GM18520 (cell line): Measurements from ENCODE around the gene PDCD1LG2.
"Not testable (repeated sequence)": the region's sequence is repeated elsewhere in the genome, so short reads cannot be mapped to it uniquely, and the experiment has no call there.

ENCODE experiments used
- ATAC-seq: cut with Tn5 transposase; IDR thresholded peaks from one replicate; pipeline ENCODE4 v1.9.1; 2021; ENCODE audit not compliant: unreplicated experiment

Gene PDCD1LG2

DNA sequence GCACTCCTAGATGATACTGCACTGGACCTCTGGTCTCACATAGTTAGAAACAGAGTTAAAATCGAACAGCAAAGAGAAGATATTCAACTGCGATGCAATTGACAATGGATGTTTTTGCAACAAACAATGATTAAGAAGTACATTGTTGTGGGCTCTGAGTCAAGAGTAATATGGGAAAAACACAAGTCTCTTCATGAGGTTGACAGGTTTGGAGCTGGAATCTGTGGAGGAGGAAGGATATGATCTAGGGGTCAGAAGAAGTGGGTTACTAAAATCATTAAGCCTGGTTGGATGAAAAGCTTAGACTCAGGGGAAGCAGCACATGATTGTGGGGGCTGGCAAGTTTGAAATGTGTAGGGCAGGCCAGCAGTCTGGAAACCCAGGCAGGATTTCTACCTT is 53.1 kb downstream of the PDCD1LG2 start:
- no peak for ATAC-seq

DNA sequence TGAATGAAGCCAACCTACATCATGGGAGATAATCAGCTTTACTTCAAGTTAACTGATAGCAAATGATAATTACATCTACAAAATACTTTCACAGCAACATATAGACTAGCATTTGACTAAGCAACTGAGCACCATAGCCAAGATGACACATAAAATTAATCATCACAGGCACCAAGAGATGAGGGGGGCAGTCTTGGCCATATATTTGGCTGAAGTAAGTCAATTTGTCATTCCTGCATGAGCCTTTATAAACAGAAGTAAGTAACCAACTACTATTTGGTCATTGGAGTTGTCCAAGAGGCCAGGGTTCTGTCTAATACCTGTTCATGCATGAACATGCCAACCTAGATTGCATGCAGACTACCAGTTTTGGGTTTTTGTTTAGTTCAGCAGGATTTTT is 53.6 kb downstream of the PDCD1LG2 start:
- no peak for ATAC-seq

DNA sequence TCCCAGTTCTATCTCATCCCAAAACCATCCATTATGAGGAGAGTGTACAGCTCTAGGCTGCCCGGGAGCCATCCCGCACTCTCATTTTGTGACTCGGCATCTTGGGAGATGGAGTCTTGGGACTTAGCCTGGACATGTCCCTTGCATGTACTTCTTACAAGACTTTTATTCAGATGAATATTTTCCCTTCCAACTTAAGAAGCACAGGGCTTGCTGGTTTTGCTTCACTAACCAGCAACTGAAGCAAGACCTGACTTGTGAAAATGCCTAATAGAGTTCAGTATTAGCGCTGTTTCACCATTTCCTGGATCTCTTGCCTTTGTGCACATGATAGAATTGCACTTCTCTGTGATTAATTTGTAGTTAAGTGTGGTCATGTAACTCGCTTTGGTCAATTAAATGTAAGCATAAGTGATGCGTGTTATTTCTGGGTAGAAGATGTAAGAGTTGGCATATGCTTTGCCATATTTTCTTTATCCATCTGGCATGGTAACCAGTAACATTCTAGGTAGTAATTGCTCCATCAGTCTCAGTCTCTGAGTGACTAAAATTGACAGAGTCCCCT is 55.8 kb downstream of the PDCD1LG2 start:
- ATAC-seq = peak; percentile 75

DNA sequence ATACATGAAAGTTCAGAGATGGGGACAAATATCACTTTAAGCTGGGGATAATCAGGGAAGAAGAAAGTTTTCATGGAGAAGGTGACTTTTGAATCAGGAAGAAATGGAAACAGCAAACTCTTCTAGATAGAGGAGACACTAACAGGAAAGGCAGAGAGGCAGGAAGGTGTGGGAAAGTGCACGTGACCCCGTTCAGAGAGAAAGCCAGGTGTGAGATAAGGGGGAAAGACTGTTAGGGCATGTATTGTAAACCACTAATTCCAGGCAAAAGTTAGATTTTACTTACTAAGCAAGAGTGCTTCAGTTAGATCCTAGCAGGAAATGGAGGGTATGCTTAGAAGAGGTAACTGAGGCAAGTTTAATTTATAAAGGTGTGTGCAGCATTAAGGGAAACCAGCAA is 58.5 kb downstream of the PDCD1LG2 start:
- ATAC-seq = no peak

- ATAC-seq = no peak
These were observed 59.1 kb downstream of the PDCD1LG2 start for GRCh38 chr9:5569409-5569808.

- ATAC-seq = no peak
These were observed 59.6 kb downstream of the PDCD1LG2 start for GRCh38 chr9:5569891-5570290.

DNA sequence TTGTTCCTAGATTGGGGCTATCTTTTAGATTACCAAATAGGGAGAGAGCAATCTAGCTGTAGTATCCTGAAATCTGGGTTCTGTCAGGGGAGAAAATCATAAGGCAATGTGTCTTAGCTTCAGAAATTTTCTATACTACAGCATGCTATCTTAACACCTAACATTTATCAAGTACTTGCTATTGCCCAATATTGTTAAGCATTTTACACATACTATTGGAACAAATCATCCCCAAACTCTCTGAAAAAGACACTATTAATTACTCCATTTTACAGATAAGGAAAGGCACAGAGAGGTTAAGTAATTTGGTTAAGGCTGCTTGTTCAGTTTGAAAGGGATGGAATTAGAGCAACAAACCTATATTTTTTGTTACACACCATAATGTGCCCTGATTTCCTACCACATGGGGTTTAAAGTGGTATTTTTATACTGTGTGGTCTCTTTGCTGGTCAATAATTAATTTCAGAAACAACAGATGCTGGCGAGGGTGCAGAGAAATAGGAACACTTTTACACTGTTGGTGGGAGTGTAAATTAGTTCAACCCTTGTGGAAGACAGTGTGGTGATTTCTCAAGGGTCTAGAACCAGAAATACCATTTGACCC is 61.4 kb downstream of the PDCD1LG2 start:
- ATAC-seq = no peak

DNA sequence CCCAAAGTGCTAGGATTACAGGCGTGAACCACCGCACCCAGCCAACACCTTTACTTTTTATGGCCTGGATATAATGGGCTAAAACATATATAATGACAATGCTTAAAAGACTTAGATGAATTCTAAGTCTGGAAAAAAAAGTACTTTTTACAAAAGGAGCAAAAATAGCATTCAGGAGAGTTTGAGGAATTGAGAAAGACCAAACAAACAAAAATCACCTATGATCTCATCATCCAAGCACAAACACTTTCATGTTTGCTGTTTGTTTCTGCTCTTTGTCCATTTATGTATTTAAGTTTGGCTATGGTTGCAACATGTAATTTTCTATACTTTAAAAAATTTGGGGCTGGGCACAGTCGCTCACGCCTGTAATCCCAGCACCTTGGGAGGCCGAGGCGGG is 63.8 kb downstream of the PDCD1LG2 start:
- no peak for ATAC-seq

GRCh38 chr9:5575000-5575399 is 64.7 kb downstream of the PDCD1LG2 start:
- ATAC-seq = no peak

DNA sequence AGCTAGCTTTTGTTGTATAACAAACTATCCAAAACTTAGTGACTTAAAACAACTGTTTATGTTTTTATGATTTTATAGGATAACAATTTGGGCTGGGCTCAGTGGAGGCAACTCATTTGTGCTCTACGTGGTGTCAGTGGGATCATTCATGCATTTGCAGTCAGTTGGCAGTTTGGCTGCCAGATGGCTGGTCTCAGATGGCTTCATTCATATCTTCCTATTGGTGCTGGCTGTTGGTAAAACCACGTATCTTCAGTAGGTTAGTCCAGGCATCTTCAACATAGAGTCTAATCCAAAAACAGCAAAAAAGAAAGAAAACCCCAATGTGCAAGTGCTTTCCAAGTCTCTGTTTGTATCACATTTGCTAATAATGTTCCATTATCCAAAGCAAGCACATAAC is 66.9 kb downstream of the PDCD1LG2 start:
- ATAC-seq = no peak

DNA sequence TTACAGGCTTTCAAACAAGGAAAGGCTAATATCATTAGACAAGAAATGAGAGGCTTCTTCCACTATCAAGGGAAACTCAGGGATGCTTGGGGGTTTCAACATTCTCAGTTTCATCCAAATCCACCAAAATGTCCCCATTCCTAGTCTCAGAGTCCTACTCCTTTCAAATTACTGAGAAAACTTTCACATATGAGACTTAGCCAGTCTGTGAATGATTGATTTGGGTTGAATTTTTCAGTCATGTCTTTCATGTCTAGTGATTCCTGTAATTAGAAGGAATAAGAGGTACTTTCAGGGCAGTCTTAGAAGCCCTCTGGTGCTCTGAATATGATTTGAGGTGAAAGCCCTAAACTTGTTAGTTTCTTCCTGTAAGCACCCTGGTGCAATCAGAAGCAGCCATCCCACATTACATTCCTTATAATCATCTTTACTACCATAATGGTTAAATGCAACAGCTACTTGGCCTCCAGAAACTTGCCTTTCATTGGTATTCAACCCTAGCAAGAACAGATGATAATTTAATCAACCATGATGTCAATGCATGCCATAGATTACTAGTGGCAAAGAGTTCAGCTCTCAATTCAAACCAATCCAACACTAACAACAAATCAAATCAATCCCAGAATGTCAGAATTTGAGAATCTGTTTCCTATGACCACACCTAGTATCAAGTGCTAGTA is 67.8 kb downstream of the PDCD1LG2 start:
- no peak for ATAC-seq

DNA sequence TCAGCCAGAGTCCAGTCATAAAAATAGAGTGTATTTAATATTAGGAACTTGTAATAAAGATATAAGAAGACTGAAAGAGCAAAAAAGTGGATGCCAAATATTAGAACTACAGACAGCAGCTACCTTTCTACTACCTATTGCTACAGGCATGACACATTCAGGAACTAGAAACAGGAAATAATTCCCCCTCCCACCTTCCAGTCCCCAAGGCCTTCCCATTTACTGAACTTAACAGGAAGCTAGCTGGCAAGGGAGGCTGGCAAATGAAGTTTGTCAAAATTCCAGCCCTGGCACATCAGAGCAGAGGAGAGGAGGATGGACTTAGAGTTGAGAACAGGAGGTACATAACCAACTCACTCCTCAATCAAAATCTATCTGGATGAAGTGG is 68.4 kb downstream of the PDCD1LG2 start:
- no peak for ATAC-seq

- ATAC-seq = no peak
These were observed 69.5 kb downstream of the PDCD1LG2 start for GRCh38 chr9:5579881-5580280.

DNA sequence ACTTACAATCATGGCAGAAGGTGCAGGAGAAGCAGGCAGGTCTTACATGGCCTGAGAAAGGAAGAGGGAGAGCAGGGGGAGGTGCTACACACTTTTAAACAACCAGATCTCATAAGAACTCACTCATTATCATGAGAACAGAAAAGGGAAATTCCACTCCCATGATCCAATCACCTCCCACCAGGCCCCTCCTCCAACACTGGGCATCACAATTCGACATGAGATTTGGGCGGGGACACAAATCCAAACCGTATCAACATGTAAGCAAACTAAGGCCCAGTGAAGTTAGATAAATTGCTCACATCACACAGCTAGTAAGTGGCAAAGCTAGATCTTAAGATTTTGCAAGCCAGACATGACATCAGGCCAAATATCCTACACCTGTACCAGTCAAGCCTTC is 70.3 kb downstream of the PDCD1LG2 start:
- ATAC-seq = no peak

- not testable (repeated sequence) for ATAC-seq
These were observed 71.4 kb downstream of the PDCD1LG2 start for GRCh38 chr9:5581706-5582105.

DNA sequence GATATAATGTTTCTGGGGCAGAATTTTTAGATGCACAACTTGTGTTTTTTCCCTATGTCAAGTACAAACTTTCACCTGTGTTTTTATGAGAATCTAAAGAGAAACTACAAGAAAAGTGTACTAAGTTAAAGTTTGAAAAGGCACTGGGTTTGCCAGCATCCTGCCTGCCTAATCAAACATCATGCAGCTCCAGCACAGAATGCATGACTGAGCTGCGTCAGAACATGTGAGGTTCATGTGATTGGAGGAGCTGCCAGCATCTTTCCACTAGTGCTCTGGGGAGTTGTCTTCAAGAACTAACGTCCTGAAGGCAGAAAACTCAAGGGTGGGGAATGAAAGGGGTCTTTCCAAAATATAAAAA is 72.5 kb downstream of the PDCD1LG2 start:
- peak; percentile 36 for ATAC-seq

DNA sequence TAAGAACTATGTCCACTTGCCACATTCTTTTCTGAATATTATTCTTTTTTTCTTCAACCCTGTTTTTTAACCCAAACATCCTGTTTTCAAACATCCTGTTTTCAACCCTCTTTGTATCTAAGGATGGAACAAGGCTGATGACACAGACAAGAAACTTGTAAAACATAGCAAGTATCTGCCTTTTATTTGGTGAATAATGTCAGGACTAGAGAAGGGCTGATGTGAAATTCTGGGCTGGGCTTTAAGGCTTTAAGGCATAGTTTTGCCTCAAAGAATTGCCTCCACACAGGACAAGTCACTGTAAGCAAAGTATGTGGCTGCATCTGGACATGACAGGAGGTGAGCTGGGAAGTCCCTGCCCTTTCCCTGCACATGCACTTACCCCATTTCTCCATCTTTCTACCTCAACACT is 76.1 kb downstream of the PDCD1LG2 start:
- ATAC-seq = peak; percentile 30

DNA sequence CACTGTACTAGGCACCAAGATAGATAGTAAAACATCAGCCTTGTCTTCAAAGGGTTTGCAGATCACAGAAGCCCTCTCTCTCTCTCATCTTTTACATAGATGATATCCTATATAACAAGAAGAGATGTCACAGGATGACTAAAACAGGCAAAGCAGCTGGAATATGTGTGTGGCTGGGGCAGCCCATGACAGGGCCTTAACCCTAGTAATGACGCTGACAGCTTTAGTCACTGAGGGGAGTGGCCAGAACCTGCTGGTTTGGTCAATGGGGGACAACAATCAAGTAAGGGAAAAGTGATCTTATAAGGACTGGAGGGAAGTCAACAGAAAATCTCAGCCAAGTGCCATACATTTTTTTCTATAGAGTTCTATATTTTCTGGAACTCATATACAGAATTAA is 76.7 kb downstream of the PDCD1LG2 start:
- ATAC-seq = peak; percentile 16

DNA sequence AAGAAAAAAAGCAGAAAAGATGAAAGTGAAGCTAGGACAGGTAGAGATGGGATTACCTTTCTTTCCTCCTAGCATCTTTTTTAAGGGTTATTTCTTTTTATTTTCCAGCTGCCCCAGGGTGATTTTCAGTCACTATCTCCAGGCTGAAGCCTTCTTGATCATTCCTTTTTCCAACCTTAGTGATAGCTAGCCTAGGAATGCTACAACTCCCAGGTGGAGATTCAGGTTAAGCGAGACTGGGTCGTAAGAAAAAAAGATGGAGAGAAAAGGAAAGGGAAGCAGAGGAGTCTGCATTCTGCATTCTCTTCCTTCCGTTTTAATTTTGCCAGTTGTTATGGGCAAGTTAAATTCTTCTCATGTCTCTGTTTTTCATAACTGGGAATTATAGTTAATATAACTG is 81.9 kb downstream of the PDCD1LG2 start:
- ATAC-seq = no peak

DNA sequence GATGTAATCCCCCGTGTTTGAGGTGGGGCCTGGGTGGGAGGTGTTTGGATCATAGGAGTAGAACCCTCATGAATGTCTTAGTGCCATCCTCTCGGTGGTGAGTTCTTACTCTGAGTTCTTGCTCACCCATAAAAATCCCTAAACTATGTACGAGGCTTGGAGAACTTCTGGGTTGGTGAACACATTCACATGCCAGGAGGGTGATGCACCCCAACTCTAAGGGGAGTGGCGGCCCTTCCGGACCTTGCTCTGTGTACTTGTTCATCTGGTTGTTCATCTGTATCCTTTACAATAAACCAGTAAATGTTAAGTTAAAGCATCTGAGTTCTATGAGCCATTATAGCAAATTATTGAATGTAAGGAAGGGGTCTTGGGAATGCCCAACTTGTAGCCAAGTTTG is 82.6 kb downstream of the PDCD1LG2 start:
- ATAC-seq = no peak

DNA sequence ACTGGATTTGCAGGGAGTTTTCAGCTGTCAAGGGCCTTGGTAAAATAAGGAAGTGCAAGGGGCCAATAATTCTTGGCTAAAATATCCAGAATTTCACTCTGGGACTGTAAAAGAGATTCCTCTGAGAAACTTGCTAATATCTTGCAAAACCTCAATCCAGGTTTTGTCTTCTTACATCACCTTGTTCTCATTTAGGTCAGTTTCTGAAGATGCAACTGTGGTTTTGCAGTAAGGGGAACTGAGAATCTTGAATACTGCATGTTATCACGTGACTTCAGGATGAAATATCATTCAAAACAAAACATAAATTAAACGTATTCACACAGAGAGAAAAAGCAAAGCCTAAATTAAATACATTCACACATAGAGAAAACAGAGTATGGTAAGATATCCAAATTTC is 83.6 kb downstream of the PDCD1LG2 start:
- peak; percentile 57 for ATAC-seq

DNA sequence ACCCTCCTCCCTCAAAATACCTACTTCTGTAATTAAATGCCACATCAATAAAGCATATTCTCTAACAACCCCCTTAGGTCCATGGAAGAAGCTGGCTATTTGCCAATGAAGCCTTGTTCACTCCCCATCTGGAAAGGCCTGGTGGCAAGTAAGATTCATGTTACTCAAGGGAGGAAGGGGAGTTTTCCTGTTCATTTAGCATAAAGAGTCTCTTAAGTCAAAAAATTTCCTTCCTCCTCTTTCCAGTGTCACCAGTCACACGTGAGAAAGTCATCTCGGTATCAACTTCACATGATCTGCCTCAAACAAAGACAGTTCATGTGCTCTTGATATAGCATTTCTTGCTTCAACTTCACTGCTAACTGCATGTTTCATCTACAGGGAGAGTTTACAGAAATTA is 85.8 kb downstream of the PDCD1LG2 start:
- ATAC-seq = no peak
